HUES64 (cell line): ENCODE results near the gene DERA.
"Not testable (repeated sequence)": the region's sequence is repeated elsewhere in the genome, so short reads cannot be mapped to it uniquely, and the experiment has no call there.

Experiments
- H3K27ac ChIP-seq: 2 replicates; pipeline ENCODE4 v1.7.0; 2013; ENCODE audit warnings: low read depth, low read length, inconsistent platforms
- H3K27me3 ChIP-seq: 2 replicates; pipeline ENCODE4 v1.6.1; 2013; ENCODE audit warnings: mild to moderate bottlenecking, low read length; ENCODE audit not compliant: insufficient read depth
- H3K36me3 ChIP-seq: 2 replicates; pipeline ENCODE4 v1.6.1; 2013; ENCODE audit warnings: mild to moderate bottlenecking, low read length; ENCODE audit not compliant: insufficient read depth
- H3K4me1 ChIP-seq: 2 replicates; pipeline ENCODE4 v1.6.1; 2013; ENCODE audit warnings: mild to moderate bottlenecking, low read length, moderate library complexity; ENCODE audit not compliant: insufficient read depth
- H3K4me3 ChIP-seq: 2 replicates; pipeline ENCODE4 v1.5.1; 2013; ENCODE audit warnings: mild to moderate bottlenecking, low read length, moderate library complexity
- H3K9ac ChIP-seq: 2 replicates; pipeline ENCODE4 v1.6.1; 2013; ENCODE audit warnings: mild to moderate bottlenecking, low read depth, low read length
- H3K9me3 ChIP-seq: 2 replicates; pipeline ENCODE4 v1.6.1; 2013; ENCODE audit warnings: low read depth, low read length; ENCODE audit not compliant: insufficient read depth
- WGBS: fragments of 150-250, 120-280 bp; methylation state at CpG from one replicate; pipeline ENCODE4 v1.1.7; 2013; ENCODE audit warnings: missing lambda C conversion rate; 5-methylcytosine and 5-hydroxymethylcytosine counted together

DERA gene

GRCh38 chr12:15966426-15966825 lies 55.3 kb downstream of the DERA start:
- WGBS: 84% methylated on average over 1 of the region's 1 CpG
- no peaks in the 10 kb centered on the region for H3K27me3 ChIP-seq
- no peak overlapping the region for H3K4me3 ChIP-seq
- no peak overlapping the region for H3K9ac ChIP-seq
- peaks cover 11% of the 10 kb centered on the region; the same call in 1 of the 2 replicates for H3K36me3 ChIP-seq
- no peak overlapping the region for H3K27ac ChIP-seq
- H3K4me1 ChIP-seq: no peaks in the 10 kb centered on the region; the same call in 1 of the 2 replicates
- no peaks in the 10 kb centered on the region for H3K9me3 ChIP-seq

- not testable (repeated sequence) for H3K4me3 ChIP-seq, H3K9ac ChIP-seq, H3K27me3 ChIP-seq, H3K9me3 ChIP-seq, H3K27ac ChIP-seq, H3K4me1 ChIP-seq
- 85% methylated on average over 3 of the region's 3 CpGs for WGBS
- peaks cover 11% of the 10 kb centered on the region; the same call in 1 of the 2 replicates for H3K36me3 ChIP-seq
These were observed 55.9 kb downstream of the DERA start for GRCh38 chr12:15967053-15967452.

- Histone ChIP-seq H3K4me3 (no peak overlapping the region), H3K9ac (no peak overlapping the region), H3K27ac (no peak overlapping the region), H3K4me1 (no peaks in the 10 kb centered on the region; the same call in 1 of the 2 replicates), H3K27me3 (no peaks in the 10 kb centered on the region), H3K9me3 (no peaks in the 10 kb centered on the region), H3K36me3 (no peaks in the 10 kb centered on the region)
- WGBS: 95% methylated on average over 2 of the region's 3 CpGs
These were observed 60.1 kb downstream of the DERA start for GRCh38 chr12:15971211-15971610.

GRCh38 chr12:15972894-15973293 lies 61.8 kb downstream of the DERA start:
- no peaks in the 10 kb centered on the region for H3K36me3 ChIP-seq
- no peaks in the 10 kb centered on the region for H3K9me3 ChIP-seq
- no peak overlapping the region for H3K27ac ChIP-seq
- no peaks in the 10 kb centered on the region for H3K27me3 ChIP-seq
- H3K4me1 ChIP-seq: no peaks in the 10 kb centered on the region
- H3K4me3 ChIP-seq: no peak overlapping the region
- H3K9ac ChIP-seq: no peak overlapping the region
- 94% methylated on average over 4 of the region's 4 CpGs for WGBS

- WGBS: 94% methylated on average over 3 of the region's 7 CpGs
- no peak overlapping the region for H3K4me3 ChIP-seq
- H3K9me3 ChIP-seq: no peaks in the 10 kb centered on the region
- H3K27me3 ChIP-seq: no peaks in the 10 kb centered on the region
- H3K36me3 ChIP-seq: no peaks in the 10 kb centered on the region
- H3K27ac ChIP-seq: no peak overlapping the region
- H3K4me1 ChIP-seq: peaks cover 13% of the 10 kb centered on the region
- no peak overlapping the region for H3K9ac ChIP-seq
These were observed 67.1 kb downstream of the DERA start for GRCh38 chr12:15977999-15978951.

GRCh38 chr12:15979096-15980092 lies 68.3 kb downstream of the DERA start:
- Histone ChIP-seq H3K9me3 (no peaks in the 10 kb centered on the region), H3K4me1 (peaks cover 15% of the 10 kb centered on the region), H3K9ac (no peak overlapping the region), H3K36me3 (no peaks in the 10 kb centered on the region), H3K4me3 (no peak overlapping the region), H3K27me3 (no peaks in the 10 kb centered on the region), H3K27ac (no peak overlapping the region)
- WGBS: 71% methylated on average over 2 of the region's 2 CpGs

GRCh38 chr12:15982071-15982470 lies 70.9 kb downstream of the DERA start:
- Histone ChIP-seq H3K27me3 (no peaks in the 10 kb centered on the region), H3K27ac (no peak overlapping the region), H3K9me3 (no peaks in the 10 kb centered on the region), H3K4me1 (peaks cover 15% of the 10 kb centered on the region), H3K36me3 (0 out of 2 replicates have a peak, but pooled peaks cover 3% of the 10 kb centered on the region), H3K9ac (no peak overlapping the region), H3K4me3 (no peak overlapping the region)
- WGBS: 94% methylated on average over 5 of the region's 5 CpGs

GRCh38 chr12:15982471-15982870 lies 71.3 kb downstream of the DERA start:
- 94% methylated on average over 3 of the region's 3 CpGs for WGBS
- 0 out of 2 replicates have a peak, but pooled peaks cover 3% of the 10 kb centered on the region for H3K36me3 ChIP-seq
- no peak overlapping the region for H3K27ac ChIP-seq
- H3K9ac ChIP-seq: no peak overlapping the region
- no peak overlapping the region for H3K4me3 ChIP-seq
- H3K4me1 ChIP-seq: peaks cover 15% of the 10 kb centered on the region
- no peaks in the 10 kb centered on the region for H3K9me3 ChIP-seq
- no peaks in the 10 kb centered on the region for H3K27me3 ChIP-seq

GRCh38 chr12:15982921-15983320 lies 71.8 kb downstream of the DERA start:
- Histone ChIP-seq H3K9me3 (no peaks in the 10 kb centered on the region), H3K9ac (no peak overlapping the region), H3K36me3 (peaks cover 3% of the 10 kb centered on the region; the same call in 1 of the 2 replicates), H3K4me1 (peaks cover 15% of the 10 kb centered on the region), H3K27ac (no peak overlapping the region), H3K4me3 (no peak overlapping the region), H3K27me3 (no peaks in the 10 kb centered on the region)

GRCh38 chr12:15984097-15984800 lies 73.1 kb downstream of the DERA start:
- no peak overlapping the region for H3K27ac ChIP-seq
- H3K27me3 ChIP-seq: no peaks in the 10 kb centered on the region
- no peak overlapping the region for H3K9ac ChIP-seq
- H3K4me3 ChIP-seq: no peak overlapping the region
- 93% methylated on average over 4 of the region's 6 CpGs for WGBS
- H3K36me3 ChIP-seq: peaks cover 13% of the 10 kb centered on the region; the same call in 1 of the 2 replicates
- H3K4me1 ChIP-seq: peaks cover 15% of the 10 kb centered on the region
- H3K9me3 ChIP-seq: no peaks in the 10 kb centered on the region
